Measurements from ENCODE around the gene HOXB7.

GRCh38 chr17:48601539-48602425 lies 9.0 kb downstream of the HOXB7 start:
- TF ChIP-seq, protein P1, sequence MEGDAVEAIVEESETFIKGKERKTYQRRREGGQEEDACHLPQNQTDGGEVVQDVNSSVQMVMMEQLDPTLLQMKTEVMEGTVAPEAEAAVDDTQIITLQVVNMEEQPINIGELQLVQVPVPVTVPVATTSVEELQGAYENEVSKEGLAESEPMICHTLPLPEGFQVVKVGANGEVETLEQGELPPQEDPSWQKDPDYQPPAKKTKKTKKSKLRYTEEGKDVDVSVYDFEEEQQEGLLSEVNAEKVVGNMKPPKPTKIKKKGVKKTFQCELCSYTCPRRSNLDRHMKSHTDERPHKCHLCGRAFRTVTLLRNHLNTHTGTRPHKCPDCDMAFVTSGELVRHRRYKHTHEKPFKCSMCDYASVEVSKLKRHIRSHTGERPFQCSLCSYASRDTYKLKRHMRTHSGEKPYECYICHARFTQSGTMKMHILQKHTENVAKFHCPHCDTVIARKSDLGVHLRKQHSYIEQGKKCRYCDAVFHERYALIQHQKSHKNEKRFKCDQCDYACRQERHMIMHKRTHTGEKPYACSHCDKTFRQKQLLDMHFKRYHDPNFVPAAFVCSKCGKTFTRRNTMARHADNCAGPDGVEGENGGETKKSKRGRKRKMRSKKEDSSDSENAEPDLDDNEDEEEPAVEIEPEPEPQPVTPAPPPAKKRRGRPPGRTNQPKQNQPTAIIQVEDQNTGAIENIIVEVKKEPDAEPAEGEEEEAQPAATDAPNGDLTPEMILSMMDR (IDR thresholded peaks at IDR 0.05), result no peak
- no peak for TF ChIP-seq POLR2A (IDR thresholded peaks at IDR 0.05)
